Measurements from ENCODE around the gene WDR20.
A peak's percentile ranks its signal among the peaks of the same experiment; 100 is the strongest.
"Not testable (repeated sequence)": the region's sequence is repeated elsewhere in the genome, so short reads cannot be mapped to it uniquely, and the experiment has no call there.

The WDR20 gene

DNA sequence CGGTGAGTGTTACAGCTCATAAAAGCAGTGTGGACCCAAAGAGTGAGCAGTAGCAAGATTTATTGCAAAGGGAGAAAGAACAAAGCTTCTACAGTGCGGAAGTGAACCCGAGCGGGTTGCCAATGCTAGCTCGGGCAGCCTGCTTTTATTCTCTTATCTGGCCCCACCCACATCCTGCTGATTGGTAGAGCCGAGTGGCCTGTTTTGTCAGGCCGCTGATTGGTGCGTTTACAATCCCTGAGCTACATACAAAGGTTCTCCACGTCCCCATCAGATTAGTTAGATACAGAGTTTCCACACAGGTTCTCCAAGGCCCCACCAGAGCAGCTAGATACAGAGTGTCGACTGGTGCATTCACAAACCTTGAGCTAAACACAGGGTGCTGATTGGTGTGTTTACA lies 5.0 kb upstream of the WDR20 start:
- DNase-seq = not testable (repeated sequence)

DNA sequence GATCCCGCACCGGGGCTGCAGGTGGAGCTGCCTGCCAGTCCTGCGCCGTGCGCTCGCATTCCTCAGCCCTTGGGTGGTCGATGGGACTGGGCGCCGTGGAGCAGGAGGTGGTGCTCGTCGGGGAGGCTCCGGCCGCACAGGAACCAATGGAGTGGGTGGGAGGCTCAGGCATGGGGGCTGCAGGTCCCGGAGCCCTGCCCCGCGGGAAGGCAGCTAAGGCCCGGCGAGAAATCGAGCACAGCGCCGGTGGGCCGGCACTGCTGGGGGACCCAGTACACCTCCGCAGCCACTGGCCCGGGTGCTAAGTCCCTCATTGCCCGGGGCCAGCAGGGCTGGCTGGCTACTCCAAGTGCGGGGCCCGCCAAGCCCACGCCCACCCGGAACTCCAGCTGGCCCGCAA lies 4.2 kb upstream of the WDR20 start:
- not testable (repeated sequence) for DNase-seq

DNA sequence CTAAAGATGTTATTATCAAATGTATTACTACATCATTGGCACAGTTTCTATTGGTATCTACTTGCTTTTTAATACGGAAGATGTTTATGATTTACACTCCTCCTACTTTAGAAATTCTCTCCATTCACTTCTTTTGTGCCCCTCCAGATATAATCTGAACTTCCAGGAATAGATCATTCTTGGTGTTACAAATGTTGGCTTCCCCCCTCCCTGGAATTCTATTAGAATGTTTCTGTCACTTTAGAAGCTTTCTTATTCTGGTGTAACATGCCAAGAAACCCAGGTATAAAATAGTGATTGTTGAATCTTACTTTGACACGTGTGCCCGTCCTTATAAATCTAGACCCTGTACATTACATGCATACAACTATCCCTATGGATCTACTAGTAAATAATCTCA lies 1.2 kb upstream of the WDR20 start:
- no peak for DNase-seq

DNA sequence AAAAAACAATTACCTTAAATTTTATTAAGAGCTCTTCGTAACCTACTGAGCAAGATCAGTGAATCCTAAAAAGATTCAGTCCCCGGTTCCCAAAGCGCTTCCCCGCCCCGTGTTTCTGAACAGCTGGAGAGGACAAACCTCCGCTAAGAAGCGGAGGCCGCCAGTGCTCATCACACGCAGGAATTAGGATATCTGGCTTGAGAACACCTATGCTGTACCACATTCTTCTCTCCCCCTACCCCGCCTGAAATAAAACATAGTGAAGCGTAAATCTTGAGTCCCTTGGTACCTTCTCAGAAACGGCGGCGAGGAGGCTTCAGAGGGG lies 774 bp upstream of the WDR20 start:
- DNase-seq = no peak

DNA sequence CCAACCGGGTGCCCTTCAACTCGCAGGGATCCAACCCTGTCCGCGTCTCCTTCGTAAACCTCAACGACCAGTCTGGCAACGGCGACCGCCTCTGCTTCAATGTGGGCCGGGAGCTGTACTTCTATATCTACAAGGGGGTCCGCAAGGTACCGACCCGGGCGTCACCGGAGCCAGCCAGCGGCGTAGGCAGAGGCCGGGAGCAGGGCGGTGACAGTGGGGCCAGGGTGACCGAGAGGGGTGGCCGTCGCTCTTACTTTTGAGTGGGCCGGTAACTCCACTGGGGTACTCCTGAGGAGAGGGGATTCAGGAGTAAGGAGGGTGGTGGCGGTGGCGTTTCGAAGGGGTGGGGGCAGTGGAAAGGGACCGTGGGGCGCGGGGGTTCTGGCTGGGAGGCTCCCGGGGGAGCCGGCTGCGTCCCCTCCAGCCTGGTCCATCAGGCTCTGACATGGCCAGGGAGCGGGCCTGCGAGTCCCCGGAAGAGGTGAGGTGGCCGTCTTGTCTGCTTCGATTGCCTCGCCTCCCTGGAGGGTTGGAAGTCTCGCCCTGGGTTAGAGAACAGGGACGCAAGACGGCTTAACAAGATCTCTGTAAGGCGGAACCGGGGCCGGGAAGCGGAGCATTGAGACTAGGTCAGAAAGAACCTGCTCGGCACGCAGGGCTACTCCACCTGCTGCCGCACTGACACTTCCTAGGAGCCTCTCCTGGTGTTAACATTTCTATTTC lies 491 bp downstream of the WDR20 start:
- DNase-seq = peak; percentile 46

DNA sequence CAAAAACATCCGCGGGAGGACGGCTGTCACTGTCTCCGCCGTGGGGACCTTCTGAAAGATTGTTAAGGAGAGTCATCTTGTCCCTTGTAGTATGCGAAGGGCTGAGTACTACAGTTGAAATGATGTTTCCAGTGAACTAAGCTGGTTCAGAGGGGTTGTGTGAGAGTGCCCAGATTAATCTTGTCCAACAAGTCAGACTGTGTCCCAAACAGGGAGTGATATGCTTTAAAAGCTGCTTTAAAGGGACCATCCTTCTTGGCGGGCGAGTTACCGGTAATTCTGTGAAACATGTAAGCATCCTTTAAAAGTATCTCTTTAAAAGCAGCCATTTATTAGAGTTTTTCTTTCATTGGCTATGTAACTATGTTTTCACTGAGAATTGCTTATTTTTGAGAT lies 1.1 kb downstream of the WDR20 start:
- no peak for DNase-seq

DNA sequence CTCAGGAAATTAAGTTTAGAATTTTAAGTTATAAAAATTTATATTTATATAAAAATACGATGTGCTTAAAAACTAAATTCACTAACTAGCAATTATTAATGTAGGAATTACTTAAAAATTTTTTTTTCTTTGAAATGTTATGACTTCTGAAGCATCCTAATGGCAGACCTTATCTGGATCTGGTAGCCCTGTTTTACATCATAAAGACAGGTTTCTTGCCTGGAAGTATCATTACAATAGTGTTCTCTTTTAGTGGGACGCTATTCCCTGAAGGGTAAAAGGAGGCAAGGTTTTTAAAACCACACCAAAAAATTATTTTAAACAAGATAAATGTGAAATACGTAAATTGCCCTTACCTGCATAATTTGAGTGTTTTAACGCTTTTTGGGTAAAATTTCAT lies 2.1 kb downstream of the WDR20 start:
- no peak for DNase-seq

DNA sequence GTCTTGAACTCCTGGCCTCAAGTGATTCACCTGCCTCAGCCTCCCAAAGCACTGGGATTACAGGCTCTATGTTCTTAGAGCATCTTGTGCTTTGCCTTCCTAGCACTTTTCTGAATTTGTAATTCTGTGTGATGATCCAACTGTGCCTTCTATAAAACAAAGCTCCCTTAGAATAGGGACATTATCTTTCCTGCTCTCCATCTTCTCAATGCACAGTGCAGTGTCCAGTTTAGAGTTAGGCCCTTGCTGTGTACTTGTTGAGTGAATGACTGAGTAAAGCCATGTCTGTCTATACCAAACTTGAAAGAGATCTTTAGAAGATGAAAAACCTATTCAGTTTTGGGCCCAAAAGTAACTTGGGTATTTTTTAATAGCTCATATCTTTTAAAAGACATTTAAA lies 5.2 kb downstream of the WDR20 start:
- no peak for DNase-seq

DNA sequence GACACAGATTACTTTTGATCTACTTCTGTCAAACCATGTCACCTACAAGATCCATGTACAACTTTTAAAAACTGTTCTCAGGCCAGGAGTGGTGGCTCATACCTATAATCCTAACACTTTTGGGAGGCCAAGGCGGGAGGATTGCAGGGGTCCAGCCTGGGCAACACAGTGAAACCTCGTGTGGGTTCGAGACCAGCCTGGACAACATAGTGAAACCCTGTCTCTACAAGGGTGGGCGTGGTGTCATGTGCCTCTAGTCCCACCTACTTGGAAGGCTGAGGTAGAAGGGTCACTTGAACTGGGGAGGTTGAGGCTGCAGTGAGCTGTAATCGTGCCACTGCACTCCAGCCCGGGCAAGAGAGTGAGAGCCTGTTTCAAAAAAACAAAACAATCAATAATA lies 5.7 kb downstream of the WDR20 start:
- DNase-seq = no peak

DNA sequence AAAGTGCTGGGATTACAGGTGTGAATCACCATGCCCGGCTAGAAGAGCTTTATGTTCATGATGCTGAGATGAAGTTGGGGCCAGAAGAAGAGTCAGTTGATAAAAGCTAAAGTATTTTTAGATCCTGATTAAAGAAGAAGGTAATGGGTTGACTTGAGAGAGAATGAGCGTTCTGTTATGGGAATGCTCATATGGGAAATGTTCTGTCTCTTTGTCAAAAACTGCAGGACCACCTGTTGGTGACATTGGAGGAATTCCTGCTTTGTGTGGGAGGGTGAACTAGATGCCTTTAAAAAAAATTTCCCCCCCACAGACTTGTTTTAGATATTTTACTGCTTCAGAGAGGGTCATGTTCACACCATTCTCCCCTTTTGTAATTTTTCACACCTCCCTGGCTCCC lies 6.7 kb downstream of the WDR20 start:
- no peak for DNase-seq

DNA sequence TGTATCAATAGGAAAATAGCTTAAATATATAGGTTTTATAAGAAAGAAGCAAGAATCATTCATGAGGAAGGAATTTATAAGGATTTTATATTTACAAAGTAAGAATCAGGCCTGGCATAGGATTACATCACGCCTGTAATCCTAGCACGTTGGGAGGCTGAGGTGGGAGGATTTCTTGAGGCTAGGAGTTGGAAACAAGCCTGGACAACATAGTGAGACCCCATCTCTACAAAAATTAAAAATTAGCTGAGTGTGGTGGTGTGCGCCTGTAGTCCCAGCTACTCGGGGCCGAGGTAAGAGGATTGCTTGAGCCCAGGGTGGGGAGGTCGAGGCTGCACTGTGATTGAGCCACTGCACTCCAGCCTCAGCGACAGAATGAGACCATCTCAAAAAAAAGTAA lies 10.4 kb downstream of the WDR20 start:
- DNase-seq = no peak

DNA sequence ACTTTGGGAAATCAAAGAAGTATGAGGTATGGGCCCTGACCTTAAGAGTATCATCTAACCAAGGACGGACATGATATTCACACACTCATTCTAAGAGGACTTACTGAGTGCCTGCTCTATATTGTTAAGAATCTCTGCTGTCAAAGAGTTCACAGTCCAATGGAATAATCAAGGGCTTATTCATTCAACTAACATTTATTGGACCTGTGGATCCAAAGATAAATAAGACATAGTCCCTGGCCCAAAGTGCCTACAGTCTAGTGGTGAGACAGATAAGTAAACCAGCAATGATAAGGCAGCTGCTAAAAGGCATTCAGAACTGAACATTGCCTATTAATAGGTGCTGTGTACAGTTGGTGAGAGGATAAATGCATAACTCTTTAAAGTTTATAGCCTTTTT lies 11.0 kb downstream of the WDR20 start:
- peak; percentile 93 for DNase-seq

DNA sequence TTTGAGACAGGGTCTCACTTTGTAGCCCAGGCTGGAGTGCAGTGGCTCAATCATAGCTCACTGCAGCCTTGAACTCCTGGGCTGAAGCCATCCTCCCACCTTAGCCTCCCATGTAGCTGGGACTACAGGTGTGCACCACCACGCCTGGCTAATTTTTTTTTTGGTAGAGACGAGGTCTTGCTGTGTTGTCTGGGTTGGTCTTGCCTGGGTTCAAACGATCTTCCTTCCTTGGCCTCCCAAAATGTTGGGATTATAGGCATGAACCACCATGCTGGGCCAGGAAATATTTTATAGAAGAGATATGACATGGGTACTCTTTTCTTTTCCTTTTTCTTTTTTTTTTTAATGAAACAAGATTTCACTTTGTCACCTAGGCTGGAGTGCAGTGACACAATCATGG lies 11.7 kb downstream of the WDR20 start:
- not testable (repeated sequence) for DNase-seq

DNA sequence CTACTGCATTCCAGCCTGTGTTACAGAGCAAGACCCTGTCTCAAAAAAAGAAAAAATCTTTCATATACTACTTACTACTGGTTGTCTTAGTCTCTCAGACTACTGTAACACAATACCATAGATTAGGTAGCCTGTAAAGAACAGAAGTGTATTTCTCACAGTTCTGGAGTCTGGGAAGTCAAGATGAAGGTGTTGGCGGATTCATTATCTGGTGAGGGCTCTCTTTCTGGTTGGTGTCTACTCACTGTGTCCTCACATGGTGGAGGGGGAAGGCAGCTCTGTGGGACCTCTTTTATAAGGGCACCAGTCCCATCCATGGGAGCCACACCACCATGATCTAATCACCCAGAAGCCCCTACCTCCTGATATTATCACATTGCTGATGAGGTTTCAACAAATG lies 14.4 kb downstream of the WDR20 start:
- no peak for DNase-seq

DNA sequence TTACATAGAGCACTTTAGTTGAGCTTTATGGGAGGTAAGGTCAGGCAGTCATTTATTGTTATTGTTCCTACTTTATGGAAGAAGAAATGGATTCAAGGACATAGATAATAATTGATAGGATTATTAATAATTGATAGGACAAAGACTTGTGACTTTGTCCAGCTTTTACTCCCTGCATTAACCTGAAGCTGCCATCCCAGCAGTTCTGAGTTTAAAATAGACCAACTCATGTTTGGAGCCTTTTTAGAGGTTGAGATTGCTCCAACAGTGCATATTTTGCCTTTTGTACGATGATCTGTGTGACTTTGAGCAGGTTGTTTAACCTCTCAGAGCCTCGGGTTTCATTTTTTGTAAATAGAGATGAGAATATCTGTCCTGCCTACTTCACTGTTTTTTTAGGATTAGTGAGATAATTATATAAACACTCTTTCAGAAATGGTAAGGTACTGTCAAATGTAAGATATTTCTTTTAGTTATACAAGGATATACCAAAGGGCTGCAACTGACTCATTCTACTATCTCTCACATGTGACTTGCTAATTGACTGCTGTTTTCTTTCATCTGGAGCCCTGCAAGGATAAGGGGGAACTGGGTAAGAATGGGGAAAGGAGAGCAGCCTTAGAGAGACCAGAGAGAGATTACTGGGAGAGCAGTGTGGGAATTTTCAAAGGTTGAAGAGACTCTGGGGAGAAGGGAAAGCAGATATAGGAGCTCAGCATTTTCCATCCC lies 15.3 kb downstream of the WDR20 start:
- DNase-seq = peak; percentile 19

DNA sequence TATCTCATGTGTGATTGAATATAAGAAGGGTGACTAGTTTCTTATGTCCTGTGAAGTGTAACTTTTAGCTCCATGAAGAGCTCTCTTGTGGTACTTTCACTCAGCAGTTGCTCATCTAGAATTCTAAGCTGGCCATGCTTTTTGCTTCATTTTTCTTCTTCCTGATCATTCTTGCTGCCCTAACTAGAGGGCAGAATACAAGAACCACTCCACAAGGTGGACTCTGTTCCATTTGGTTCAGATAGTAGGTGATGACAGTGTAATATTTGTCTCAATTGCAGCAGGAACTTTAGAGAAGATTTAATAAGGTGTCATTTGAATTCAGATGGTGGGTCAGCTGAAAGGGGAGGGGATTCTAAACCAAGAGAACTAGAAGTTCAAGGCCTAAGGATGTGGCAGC lies 17.6 kb downstream of the WDR20 start:
- DNase-seq = no peak

DNA sequence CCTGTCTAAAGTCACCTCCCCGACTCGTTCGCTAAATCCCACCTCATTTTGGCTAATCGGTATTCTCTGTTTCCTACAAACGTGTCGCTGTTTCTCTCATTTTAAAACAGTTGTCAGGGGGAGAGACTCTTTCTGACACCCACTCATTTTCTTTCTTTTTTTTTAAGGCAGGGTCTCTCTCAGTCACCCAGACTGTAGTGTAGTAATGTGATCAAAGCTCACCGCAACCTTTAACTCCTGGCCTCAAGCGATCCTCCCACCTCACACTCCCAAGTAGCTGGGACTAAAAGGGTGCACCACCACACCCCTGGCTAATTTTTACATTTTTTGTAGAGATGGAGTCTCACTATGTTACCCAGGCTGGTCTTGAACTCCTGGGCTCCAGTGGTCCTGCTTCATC lies 19.1 kb downstream of the WDR20 start:
- no peak for DNase-seq

DNA sequence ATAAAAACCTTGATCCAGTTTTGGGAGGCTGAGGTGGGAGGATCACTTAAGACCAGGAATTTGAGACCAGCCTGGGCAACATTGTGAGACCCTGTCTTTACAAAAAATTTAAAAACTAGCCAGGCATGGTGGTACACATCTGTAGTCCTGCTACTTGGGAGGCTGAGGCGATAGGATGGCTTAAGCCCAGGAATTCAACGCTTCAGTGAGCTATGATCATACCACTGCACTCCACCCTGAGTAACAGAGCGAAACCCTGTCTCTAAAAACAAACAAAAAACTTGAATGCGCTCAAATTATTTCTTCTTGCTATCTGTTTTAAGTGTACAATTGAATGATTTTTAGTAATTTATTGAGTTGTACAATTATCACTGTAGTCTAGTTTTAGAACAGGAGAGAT lies 20.1 kb downstream of the WDR20 start:
- DNase-seq = no peak

DNA sequence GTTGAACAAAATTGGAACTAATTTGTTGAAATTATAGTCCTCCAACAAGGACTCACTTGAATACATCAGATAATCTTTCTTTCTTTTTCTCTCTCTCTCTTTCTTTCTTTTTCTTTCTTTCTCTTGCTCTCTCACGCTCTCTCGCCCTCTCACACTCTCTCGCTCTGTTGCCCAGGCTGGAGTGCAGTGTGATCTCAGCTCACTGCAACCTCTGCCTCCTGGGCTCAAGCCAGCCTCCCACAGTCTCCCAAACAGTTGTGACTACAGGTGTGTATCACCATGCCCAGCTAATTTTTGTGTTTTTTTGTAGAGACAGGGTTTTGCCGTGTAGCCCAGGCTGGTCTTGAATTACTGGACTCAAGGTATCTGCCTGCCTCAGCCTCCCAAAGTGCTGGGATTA lies 22.8 kb downstream of the WDR20 start:
- no peak for DNase-seq

DNA sequence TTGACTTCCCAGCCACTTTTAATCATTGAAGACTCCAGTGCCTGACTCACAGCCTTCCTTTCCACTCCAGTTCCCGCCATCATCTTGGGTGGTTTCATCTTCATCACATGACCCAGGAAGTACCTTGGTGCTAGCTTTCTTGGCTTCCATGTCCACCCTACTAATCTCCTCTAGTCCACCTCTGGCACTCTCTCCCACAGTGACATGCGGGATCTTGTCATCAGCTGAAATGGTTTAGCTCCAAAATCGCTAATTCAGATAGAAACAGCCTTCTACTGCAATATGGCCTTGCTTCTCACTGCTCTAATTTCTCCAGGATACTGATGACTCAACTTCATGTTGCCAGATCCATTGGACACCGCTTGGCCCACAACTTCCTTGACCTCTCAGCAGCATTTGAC lies 24.5 kb downstream of the WDR20 start:
- peak; percentile 31 for DNase-seq

DNA sequence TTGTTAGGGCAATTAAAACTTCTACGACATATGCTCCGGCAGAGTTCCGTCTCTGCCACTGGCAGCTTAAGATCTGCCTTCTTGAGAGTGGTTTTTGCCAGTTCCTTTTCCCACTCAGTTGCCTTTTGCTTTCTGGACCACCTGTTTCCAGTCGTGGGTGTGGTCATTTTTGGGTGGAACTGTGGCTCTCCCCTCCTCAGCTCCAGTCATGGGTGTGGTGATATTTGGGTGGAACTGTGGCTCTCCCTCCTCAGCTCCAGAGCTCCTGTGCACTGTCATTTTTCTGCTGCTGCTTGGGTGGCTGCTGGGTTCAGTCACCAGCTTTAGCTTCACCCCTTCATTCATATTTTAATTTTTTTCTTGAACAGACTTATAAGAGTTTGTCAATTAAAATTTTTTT lies 25.3 kb downstream of the WDR20 start:
- DNase-seq = peak; percentile 62

DNA sequence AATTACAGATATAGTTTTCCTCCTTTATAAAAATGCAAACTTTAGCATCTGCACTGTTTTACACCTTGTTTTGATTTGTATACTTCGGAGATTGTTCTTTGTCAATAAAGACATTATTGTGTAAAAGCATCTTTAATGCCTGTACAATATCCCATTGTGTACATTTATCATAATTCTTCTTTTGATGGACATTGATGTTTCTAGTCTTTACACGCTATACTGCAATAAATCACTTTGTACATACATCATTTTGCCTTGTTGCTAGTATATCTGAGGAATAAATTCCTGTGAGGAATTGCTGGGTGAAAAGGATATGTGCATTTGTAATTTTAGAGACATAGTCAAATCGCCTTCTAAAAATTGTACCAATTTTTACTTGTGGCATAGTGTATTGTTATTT lies 30.4 kb downstream of the WDR20 start:
- no peak for DNase-seq

DNA sequence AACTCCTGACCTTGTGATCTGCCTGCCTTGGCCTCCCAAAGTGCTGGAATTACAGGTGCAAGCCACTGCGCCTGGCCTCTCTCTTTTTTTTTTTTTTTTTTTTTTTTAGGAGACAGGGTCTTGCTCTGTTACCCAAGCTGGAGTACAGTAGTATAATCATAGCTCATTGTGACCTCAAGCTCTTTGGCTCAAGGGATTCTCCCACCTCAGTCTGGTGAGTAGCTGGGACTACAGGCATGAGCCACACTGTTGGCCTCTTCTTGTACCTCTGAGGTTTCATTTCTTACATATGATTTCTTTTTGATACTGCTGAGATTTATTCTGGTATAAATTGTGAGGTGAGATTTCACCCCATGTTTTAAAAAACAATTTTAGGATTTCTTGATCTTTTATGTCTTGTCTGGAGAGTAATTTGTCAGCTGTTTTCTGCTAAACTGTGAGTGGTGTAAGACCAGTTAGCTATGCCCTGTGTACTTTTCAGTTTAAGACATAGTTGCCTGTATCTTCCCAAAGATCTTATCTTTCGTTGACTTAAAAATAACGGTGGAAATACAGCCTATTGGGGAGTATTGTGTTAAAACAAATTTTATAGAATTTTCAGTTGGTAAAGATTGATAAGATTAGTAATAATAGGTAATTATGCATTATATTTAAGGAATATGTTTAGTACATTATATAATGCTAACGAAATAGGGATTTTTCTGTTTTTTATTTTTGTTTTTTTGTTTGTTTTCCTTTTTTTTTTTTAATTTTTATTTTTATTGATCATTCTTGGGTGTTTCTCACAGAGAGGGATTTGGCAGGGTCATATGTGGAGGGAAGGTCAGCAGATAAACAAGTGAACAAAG lies 31.7 kb downstream of the WDR20 start:
- no peak for DNase-seq

DNA sequence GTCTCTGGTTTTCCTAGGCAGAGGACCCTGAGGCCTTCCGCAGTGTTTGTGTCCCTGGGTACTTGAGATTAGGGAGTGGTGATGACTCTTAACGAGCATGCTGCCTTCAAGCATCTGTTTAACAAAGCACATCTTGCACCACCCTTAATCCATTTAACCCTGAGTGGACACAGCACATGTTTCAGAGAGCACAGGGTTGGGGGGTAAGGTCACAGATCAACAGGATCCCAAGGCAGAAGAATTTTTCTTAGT lies 32.2 kb downstream of the WDR20 start:
- DNase-seq = not testable (repeated sequence)

Data from hematopoietic multipotent progenitor cell treated with erythropoietin and hydrocortisone succinate and interleukin-3 and kit ligand, for 8 days (in vitro differentiated cells).